PFSK-1 (cell line): Measurements from ENCODE around the gene KIRREL3.

Source experiments
- FOXP2 ChIP-seq: optimal IDR thresholded peaks from 2 replicates; pipeline ENCODE3; 2011; ENCODE audit warnings: borderline replicate concordance, control low read depth, inconsistent platforms; ENCODE audit not compliant: insufficient read depth; ENCODE audit errors: extremely low read length, extremely low read depth
- POLR2AphosphoS5 ChIP-seq: IDR thresholded peaks from 2 replicates; pipeline ENCODE4 v1.6.1; 2012; ENCODE audit warnings: low read depth, mild to moderate bottlenecking, control low read depth, low read length, moderate library complexity
- SIN3A ChIP-seq: IDR thresholded peaks from 2 replicates; pipeline ENCODE4 v1.6.1; 2012; ENCODE audit warnings: mild to moderate bottlenecking, low read length, moderate library complexity, borderline replicate concordance; ENCODE audit not compliant: insufficient read depth
- TAF1 ChIP-seq: IDR thresholded peaks from 2 replicates; pipeline ENCODE4 v1.6.1; 2012; ENCODE audit warnings: low read length, control low read depth, borderline replicate concordance; ENCODE audit not compliant: insufficient read depth
- TF ChIP-seq, protein P1 (sequence below), 2 experiments: IDR thresholded peaks; 2 replicates each; pipeline versions ENCODE4 v1.6.1 to v1.8.0; 2011 to 2012; ENCODE audit warnings: low read depth in 2 of 2, low read length in 2 of 2, control low read depth in 1 of 2, inconsistent platforms in 1 of 2, mild to moderate bottlenecking in 1 of 2, moderate library complexity in 1 of 2; ENCODE audit not compliant: insufficient read depth in 1 of 2

KIRREL3 gene

DNA sequence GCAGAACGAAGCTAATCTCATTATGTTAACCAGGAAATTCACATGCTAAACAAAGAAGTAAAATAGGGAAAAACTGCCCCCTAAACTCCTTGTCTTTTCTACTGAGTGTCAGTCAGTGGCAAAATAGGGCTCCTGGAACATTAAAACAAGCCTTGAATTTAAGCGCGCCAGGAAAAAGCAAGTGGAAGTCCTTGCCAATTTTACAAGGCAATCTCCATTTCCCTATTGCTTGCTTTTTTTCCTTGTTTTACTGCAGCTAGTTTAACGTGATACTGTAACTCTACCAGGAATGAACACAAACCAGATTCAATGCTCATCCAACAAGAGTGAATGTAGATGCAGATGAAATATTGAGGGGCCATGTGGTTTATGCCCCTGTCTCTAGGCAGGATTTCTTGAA is 28.1 kb upstream of the KIRREL3 start:
- TF ChIP-seq FOXP2 (no peak), TAF1 (no peak), POLR2AphosphoS5 (no peak), SIN3A (no peak)
- TF ChIP-seq, protein P1, sequence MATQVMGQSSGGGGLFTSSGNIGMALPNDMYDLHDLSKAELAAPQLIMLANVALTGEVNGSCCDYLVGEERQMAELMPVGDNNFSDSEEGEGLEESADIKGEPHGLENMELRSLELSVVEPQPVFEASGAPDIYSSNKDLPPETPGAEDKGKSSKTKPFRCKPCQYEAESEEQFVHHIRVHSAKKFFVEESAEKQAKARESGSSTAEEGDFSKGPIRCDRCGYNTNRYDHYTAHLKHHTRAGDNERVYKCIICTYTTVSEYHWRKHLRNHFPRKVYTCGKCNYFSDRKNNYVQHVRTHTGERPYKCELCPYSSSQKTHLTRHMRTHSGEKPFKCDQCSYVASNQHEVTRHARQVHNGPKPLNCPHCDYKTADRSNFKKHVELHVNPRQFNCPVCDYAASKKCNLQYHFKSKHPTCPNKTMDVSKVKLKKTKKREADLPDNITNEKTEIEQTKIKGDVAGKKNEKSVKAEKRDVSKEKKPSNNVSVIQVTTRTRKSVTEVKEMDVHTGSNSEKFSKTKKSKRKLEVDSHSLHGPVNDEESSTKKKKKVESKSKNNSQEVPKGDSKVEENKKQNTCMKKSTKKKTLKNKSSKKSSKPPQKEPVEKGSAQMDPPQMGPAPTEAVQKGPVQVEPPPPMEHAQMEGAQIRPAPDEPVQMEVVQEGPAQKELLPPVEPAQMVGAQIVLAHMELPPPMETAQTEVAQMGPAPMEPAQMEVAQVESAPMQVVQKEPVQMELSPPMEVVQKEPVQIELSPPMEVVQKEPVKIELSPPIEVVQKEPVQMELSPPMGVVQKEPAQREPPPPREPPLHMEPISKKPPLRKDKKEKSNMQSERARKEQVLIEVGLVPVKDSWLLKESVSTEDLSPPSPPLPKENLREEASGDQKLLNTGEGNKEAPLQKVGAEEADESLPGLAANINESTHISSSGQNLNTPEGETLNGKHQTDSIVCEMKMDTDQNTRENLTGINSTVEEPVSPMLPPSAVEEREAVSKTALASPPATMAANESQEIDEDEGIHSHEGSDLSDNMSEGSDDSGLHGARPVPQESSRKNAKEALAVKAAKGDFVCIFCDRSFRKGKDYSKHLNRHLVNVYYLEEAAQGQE (IDR thresholded peaks at IDR 0.05; ENCODE audit: insufficient read depth in 1 of 2, low read depth in 2 of 2, low read length in 2 of 2), result no peak

DNA sequence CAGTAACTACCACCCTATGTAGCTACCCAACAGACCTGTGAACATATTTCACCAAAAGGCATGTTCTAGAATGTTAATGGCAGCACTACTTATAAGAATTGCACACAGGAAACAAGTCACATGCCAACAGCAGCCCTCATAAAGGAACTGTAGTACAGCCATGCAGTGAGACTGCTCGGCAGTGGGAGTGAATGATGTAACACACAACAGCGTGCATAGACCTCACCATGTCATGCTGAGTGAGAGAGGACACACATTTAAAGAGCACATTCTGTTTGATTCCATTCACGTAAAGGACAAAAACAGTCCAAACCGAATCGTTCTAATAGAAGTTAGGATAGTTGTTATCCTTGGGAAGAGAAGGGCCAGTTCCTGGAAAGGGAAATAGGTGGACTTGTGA is 27.2 kb upstream of the KIRREL3 start:
- TF ChIP-seq FOXP2 (no peak), POLR2AphosphoS5 (no peak), SIN3A (no peak), TAF1 (no peak)
- TF ChIP-seq, protein P1 (IDR thresholded peaks at IDR 0.05; ENCODE audit: insufficient read depth in 1 of 2, low read depth in 2 of 2, low read length in 2 of 2), result no peak

DNA sequence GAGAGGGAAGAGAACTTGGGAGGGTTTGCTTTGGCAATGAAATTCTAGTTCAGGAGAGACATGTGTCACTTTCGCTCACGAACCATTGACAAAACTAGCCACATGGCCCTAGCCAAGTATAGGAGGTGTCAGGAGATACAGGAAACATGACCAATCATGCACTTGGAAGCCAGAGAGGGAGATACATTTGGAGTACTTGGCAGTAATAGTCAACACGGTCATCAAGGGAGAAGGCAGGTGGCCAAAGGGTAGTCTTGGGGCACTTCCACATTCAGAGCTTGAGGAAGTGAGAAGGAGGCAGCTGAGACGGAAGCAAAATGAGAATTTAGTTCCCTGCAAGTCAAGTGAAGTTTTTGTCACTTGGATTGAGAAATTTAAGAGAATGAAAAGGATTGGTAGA is 26.4 kb upstream of the KIRREL3 start:
- TF ChIP-seq SIN3A (no peak), POLR2AphosphoS5 (no peak), TAF1 (no peak), FOXP2 (no peak)
- TF ChIP-seq, protein P1 (IDR thresholded peaks at IDR 0.05; ENCODE audit: insufficient read depth in 1 of 2, low read depth in 2 of 2, low read length in 2 of 2), result no peak

DNA sequence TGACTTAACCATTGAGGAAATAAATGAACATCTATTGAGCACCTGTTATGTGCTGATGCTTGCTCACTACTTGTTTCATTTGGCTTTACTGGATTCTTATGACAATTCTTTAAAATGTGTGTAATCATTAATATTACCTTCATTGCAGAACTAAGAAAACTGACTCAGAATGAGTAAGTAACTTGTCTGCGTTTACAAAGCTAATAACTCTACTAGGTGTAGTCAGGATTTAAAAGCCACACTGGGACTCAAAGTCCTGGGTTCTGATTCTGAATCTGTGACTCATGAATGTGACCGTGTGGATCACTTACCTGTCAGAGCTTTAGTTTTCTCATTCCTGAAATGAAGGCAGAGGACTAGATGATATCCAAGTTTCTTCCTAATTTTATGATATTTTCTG is 23.4 kb upstream of the KIRREL3 start:
- TF ChIP-seq TAF1 (no peak), POLR2AphosphoS5 (no peak), FOXP2 (no peak), SIN3A (no peak)
- TF ChIP-seq, protein P1 (IDR thresholded peaks at IDR 0.05; ENCODE audit: insufficient read depth in 1 of 2, low read depth in 2 of 2, low read length in 2 of 2), result no peak
